Stimulated activated effector memory CD8-positive, alpha-beta T cell treated with anti-CD3 and anti-CD28 coated beads, Interleukin-12 subunit alpha, Interleukin-12 subunit beta, amount 100 ng/mL, for 72 hours (primary cell): ENCODE measurements around the gene PKIG.

ENCODE experiments used
- ATAC-seq: fragments of 150-1000 bp; cut with Tn5 transposase; 2 replicates; pipeline ENCODE4 v1.10.0; 2021
- DNase-seq, 2 donors: peaks; one replicate each; pipeline ENCODE4 v3.0.0; 2021 to 2022; ENCODE audit warnings: low spot score in 2 of 2
- H3K27ac Mint-ChIP-seq: one replicate; pipeline ENCODE4 v1.8.0; 2022; ENCODE audit warnings: mild to moderate bottlenecking, mixed read lengths
- H3K36me3 Mint-ChIP-seq: one replicate; pipeline ENCODE4 v1.8.0; 2022; ENCODE audit warnings: mild to moderate bottlenecking, mixed read lengths
- H3K4me1 Mint-ChIP-seq: one replicate; pipeline ENCODE4 v1.8.0; 2022; ENCODE audit warnings: mixed read lengths
- H3K4me3 Mint-ChIP-seq: one replicate; pipeline ENCODE4 v1.8.0; 2022; ENCODE audit warnings: mild to moderate bottlenecking, mixed read lengths
- H3K9me3 Mint-ChIP-seq: one replicate; pipeline ENCODE4 v1.8.0; 2022; ENCODE audit warnings: mixed read lengths

PKIG gene

GRCh38 chr20:44630297-44630696, 47.9 kb downstream of the PKIG start:
- DNase-seq = no peak
- Mint-ChIP-seq H3K4me3 (no peak overlapping the region), H3K9me3 (no peaks in the 10 kb centered on the region), H3K4me1 (peaks cover 20% of the 10 kb centered on the region), H3K36me3 (peaks cover 43% of the 10 kb centered on the region), H3K27ac (peak overlapping the region; percentile 24)
- no peak for ATAC-seq

GRCh38 chr20:44632103-44632752, 49.8 kb downstream of the PKIG start:
- no peak for ATAC-seq
- Mint-ChIP-seq H3K4me3 (no peak overlapping the region), H3K27ac (peak overlapping the region; percentile 79), H3K4me1 (peaks cover 13% of the 10 kb centered on the region), H3K9me3 (no peaks in the 10 kb centered on the region), H3K36me3 (peaks cover 50% of the 10 kb centered on the region)
- DNase-seq = no peak

- H3K36me3 Mint-ChIP-seq = peaks cover 42% of the 10 kb centered on the region
- peaks cover 14% of the 10 kb centered on the region for H3K4me1 Mint-ChIP-seq
- H3K4me3 Mint-ChIP-seq = no peak overlapping the region
- no peak for ATAC-seq
- peak overlapping the region; percentile 74 for H3K27ac Mint-ChIP-seq
- no peaks in the 10 kb centered on the region for H3K9me3 Mint-ChIP-seq
- DNase-seq = no peak
These were observed 50.9 kb downstream of the PKIG start for GRCh38 chr20:44633187-44633810.

GRCh38 chr20:44633872-44634600, 51.7 kb downstream of the PKIG start:
- Mint-ChIP-seq H3K4me3 (no peak overlapping the region), H3K36me3 (peaks cover 42% of the 10 kb centered on the region), H3K4me1 (peaks cover 21% of the 10 kb centered on the region), H3K9me3 (no peaks in the 10 kb centered on the region), H3K27ac (no peak overlapping the region)
- no peak for DNase-seq
- no peak for ATAC-seq

GRCh38 chr20:44635877-44636276, 53.5 kb downstream of the PKIG start:
- H3K27ac Mint-ChIP-seq = no peak overlapping the region
- ATAC-seq (no peak), DNase-seq (no peak)
- no peaks in the 10 kb centered on the region for H3K9me3 Mint-ChIP-seq
- peaks cover 33% of the 10 kb centered on the region for H3K4me1 Mint-ChIP-seq
- H3K4me3 Mint-ChIP-seq = no peak overlapping the region
- H3K36me3 Mint-ChIP-seq = peaks cover 40% of the 10 kb centered on the region

GRCh38 chr20:44637042-44637441, 54.7 kb downstream of the PKIG start:
- Mint-ChIP-seq H3K9me3 (no peaks in the 10 kb centered on the region), H3K4me3 (no peak overlapping the region), H3K4me1 (peaks cover 39% of the 10 kb centered on the region), H3K27ac (no peak overlapping the region), H3K36me3 (peaks cover 40% of the 10 kb centered on the region)
- no peak for ATAC-seq
- no peak for DNase-seq

- DNase-seq (no peak), ATAC-seq (no peak)
- peaks cover 40% of the 10 kb centered on the region for H3K36me3 Mint-ChIP-seq
- H3K4me1 Mint-ChIP-seq = peaks cover 46% of the 10 kb centered on the region
- H3K4me3 Mint-ChIP-seq = no peak overlapping the region
- H3K27ac Mint-ChIP-seq = no peak overlapping the region
- no peaks in the 10 kb centered on the region for H3K9me3 Mint-ChIP-seq
These were observed 55.4 kb downstream of the PKIG start for GRCh38 chr20:44637522-44638372.

- ATAC-seq = no peak
- H3K4me1 Mint-ChIP-seq = peaks cover 62% of the 10 kb centered on the region
- no peak for DNase-seq
- H3K36me3 Mint-ChIP-seq = peaks cover 24% of the 10 kb centered on the region
- H3K27ac Mint-ChIP-seq = peak overlapping the region; percentile 86
- no peaks in the 10 kb centered on the region for H3K9me3 Mint-ChIP-seq
- H3K4me3 Mint-ChIP-seq = peak overlapping the region; percentile 62
These were observed 58.1 kb downstream of the PKIG start for GRCh38 chr20:44640522-44640921.

GRCh38 chr20:44641325-44641724, 58.9 kb downstream of the PKIG start:
- H3K9me3 Mint-ChIP-seq = no peaks in the 10 kb centered on the region
- peak overlapping the region; percentile 86 for H3K27ac Mint-ChIP-seq
- ATAC-seq (no peak), DNase-seq (no peak)
- H3K36me3 Mint-ChIP-seq = peaks cover 21% of the 10 kb centered on the region
- peaks cover 70% of the 10 kb centered on the region for H3K4me1 Mint-ChIP-seq
- H3K4me3 Mint-ChIP-seq = peak overlapping the region; percentile 62

- DNase-seq (peak; percentile 15 to 67), ATAC-seq (peak; percentile 62)
- Mint-ChIP-seq H3K36me3 (peaks cover 14% of the 10 kb centered on the region), H3K9me3 (no peaks in the 10 kb centered on the region), H3K27ac (peak overlapping the region; percentile 86), H3K4me3 (peak overlapping the region; percentile 62), H3K4me1 (peaks cover 79% of the 10 kb centered on the region)
These were observed 60.1 kb downstream of the PKIG start for GRCh38 chr20:44642203-44643153.

- ATAC-seq = no peak
- Mint-ChIP-seq H3K4me3 (peak overlapping the region; percentile 62), H3K4me1 (peaks cover 80% of the 10 kb centered on the region), H3K27ac (peak overlapping the region; percentile 86), H3K9me3 (no peaks in the 10 kb centered on the region), H3K36me3 (peaks cover 14% of the 10 kb centered on the region)
- DNase-seq = no peak
These were observed 60.8 kb downstream of the PKIG start for GRCh38 chr20:44643154-44643519.

- ATAC-seq (peak; percentile 33), DNase-seq (peak in 1 of 2 donors; percentile 59)
- H3K4me3 Mint-ChIP-seq = peak overlapping the region; percentile 62
These were observed 61.3 kb downstream of the PKIG start for GRCh38 chr20:44643596-44644229.

GRCh38 chr20:44644230-44644617, 61.8 kb downstream of the PKIG start:
- H3K4me3 Mint-ChIP-seq = peak overlapping the region; percentile 62
- peak overlapping the region; percentile 86 for H3K27ac Mint-ChIP-seq
- peaks cover 82% of the 10 kb centered on the region for H3K4me1 Mint-ChIP-seq
- no peaks in the 10 kb centered on the region for H3K9me3 Mint-ChIP-seq
- no peak for DNase-seq
- ATAC-seq = no peak
- peaks cover 11% of the 10 kb centered on the region for H3K36me3 Mint-ChIP-seq

More at GRCh38 chr20:44643596-44644229, 61.3 kb downstream of the PKIG start:
- Mint-ChIP-seq H3K9me3 (no peaks in the 10 kb centered on the region), H3K36me3 (peaks cover 14% of the 10 kb centered on the region), H3K4me1 (peaks cover 81% of the 10 kb centered on the region), H3K27ac (peak overlapping the region; percentile 86)

GRCh38 chr20:44644667-44645131, 62.3 kb downstream of the PKIG start:
- ATAC-seq = peak; percentile 69
- H3K36me3 Mint-ChIP-seq = peaks cover 10% of the 10 kb centered on the region
- peak overlapping the region; percentile 62 for H3K4me3 Mint-ChIP-seq
- peak overlapping the region; percentile 86 for H3K27ac Mint-ChIP-seq
- H3K4me1 Mint-ChIP-seq = peaks cover 84% of the 10 kb centered on the region
- peak; percentile 35 to 74 for DNase-seq
- no peaks in the 10 kb centered on the region for H3K9me3 Mint-ChIP-seq
